Measurements from ENCODE around the gene FLRT1.

The FLRT1 gene

GRCh38 chr11:64015510-64015909 is 20.2 kb upstream of the FLRT1 start:
- no peak for DNase-seq (ENCODE audit: extremely low spot score)
- POLR2A ChIA-PET, result no interaction called here
- TF ChIP-seq CTCF (IDR thresholded peaks at IDR 0.05; ENCODE audit: control extremely low read depth, extremely low read depth, low read depth, missing control alignments), result no peak
- CTCF ChIA-PET, result interaction anchor here (0.7 to 5.2 kb wide), 3 partner anchors 9 to 138 kb away, joined by 3 to 35 read pairs (median 3); no protein-coding TSS in a partner anchor

GRCh38 chr11:64015935-64016845 is 19.5 kb upstream of the FLRT1 start:
- CTCF ChIA-PET, result interaction anchor here (1.1 to 5.2 kb wide), 2 partner anchors 15 to 137 kb away, joined by 3 to 35 read pairs; no protein-coding TSS in a partner anchor
- DNase-seq (ENCODE audit: extremely low spot score), result no peak
- TF ChIP-seq CTCF (IDR thresholded peaks at IDR 0.05; ENCODE audit: control extremely low read depth, extremely low read depth, low read depth, missing control alignments), result no peak
- POLR2A ChIA-PET, result no interaction called here

- CTCF ChIA-PET, result interaction anchor here (1.5 kb wide), 1 partner anchor 16 kb away, joined by 3 read pairs; no protein-coding TSS in a partner anchor
- no peak for TF ChIP-seq CTCF (IDR thresholded peaks at IDR 0.05; ENCODE audit: control extremely low read depth, extremely low read depth, low read depth, missing control alignments)
- no peak for DNase-seq (ENCODE audit: extremely low spot score)
- POLR2A ChIA-PET, result no interaction called here
These were observed 17.8 kb upstream of the FLRT1 start for GRCh38 chr11:64017945-64018224.

GRCh38 chr11:64018310-64018709 is 17.4 kb upstream of the FLRT1 start:
- DNase-seq (ENCODE audit: extremely low spot score), result no peak
- ChIA-PET CTCF (interaction anchor here (1.5 kb wide), 1 partner anchor 16 kb away, joined by 3 read pairs; no protein-coding TSS in a partner anchor), POLR2A (no interaction called here)
- no peak for TF ChIP-seq CTCF (IDR thresholded peaks at IDR 0.05; ENCODE audit: control extremely low read depth, extremely low read depth, low read depth, missing control alignments)

GRCh38 chr11:64019106-64020037 is 16.4 kb upstream of the FLRT1 start:
- no peak for DNase-seq (ENCODE audit: extremely low spot score)
- TF ChIP-seq CTCF (IDR thresholded peaks at IDR 0.05; ENCODE audit: control extremely low read depth, extremely low read depth, low read depth, missing control alignments), result no peak
- CTCF ChIA-PET, result interaction anchor here (1.5 to 2.0 kb wide), 3 partner anchors 17 to 133 kb away, joined by 3 to 5 read pairs (median 4); no protein-coding TSS in a partner anchor
- POLR2A ChIA-PET, result interaction anchor here (0.5 kb wide), 1 partner anchor 1421 kb away, joined by 3 read pairs; no protein-coding TSS in a partner anchor
